Measurements from ENCODE around the gene SSR2.

SSR2 gene

GRCh38 chr1:156052862-156053767 is 32.4 kb upstream of the SSR2 start (continued):
- TF ChIP-seq ZNF394 (tag by site-specific recombination; IDR thresholded peaks at IDR 0.05; ENCODE audit: borderline replicate concordance) = peak; percentile 18; the same call in 1 of the 2 replicates
- no peak for TF ChIP-seq ZNF146 (tag by site-specific recombination; IDR thresholded peaks at IDR 0.05)
- TF ChIP-seq MEIS1 (CRISPR knock-in tag; IDR thresholded peaks at IDR 0.05; ENCODE audit: borderline replicate concordance) = no peak
- TF ChIP-seq PRDM4 (tag by site-specific recombination; IDR thresholded peaks at IDR 0.05) = no peak; the same call in 1 of the 2 replicates
- TF ChIP-seq ZFP69B (tag by site-specific recombination; IDR thresholded peaks at IDR 0.05) = no peak
- TF ChIP-seq ZNF664 (tag by site-specific recombination; IDR thresholded peaks at IDR 0.05) = peak; percentile 100
- no peak for TF ChIP-seq ZNF362 (tag by site-specific recombination; IDR thresholded peaks at IDR 0.05)
- no peak for TF ChIP-seq ZNF350 (tag by site-specific recombination; IDR thresholded peaks at IDR 0.05)
- no peak for TF ChIP-seq REST (tag by site-specific recombination; IDR thresholded peaks at IDR 0.05)
- peak; percentile 66 for TF ChIP-seq REPIN1 (tag by site-specific recombination; IDR thresholded peaks at IDR 0.05; ENCODE audit: low read depth)
- TF ChIP-seq ZNF704 (tag by site-specific recombination; IDR thresholded peaks at IDR 0.05) = no peak
- TF ChIP-seq ZNF501 (tag by site-specific recombination; IDR thresholded peaks at IDR 0.05) = peak; percentile 87
- TF ChIP-seq ZNF449 (tag by site-specific recombination; IDR thresholded peaks at IDR 0.05) = peak; percentile 34; the same call in 1 of the 2 replicates
- no peak for TF ChIP-seq HIC1 (tag by site-specific recombination; IDR thresholded peaks at IDR 0.05)
- peak; percentile 78 for TF ChIP-seq ZBTB10 (tag by site-specific recombination; IDR thresholded peaks at IDR 0.05)
- TF ChIP-seq ATF2 (tag by site-specific recombination; IDR thresholded peaks at IDR 0.05; ENCODE audit: low read depth) = no peak
- TF ChIP-seq ZNF2 (tag by site-specific recombination; IDR thresholded peaks at IDR 0.05) = no peak
- TF ChIP-seq EGR2 (tag by site-specific recombination; IDR thresholded peaks at IDR 0.05; ENCODE audit: low read depth) = peak; percentile 60

All from HEK293 (cell line).